Limb (tissue), 2 donors: ENCODE results near the gene SCN8A.
"Not testable (repeated sequence)": the region's sequence is repeated elsewhere in the genome, so short reads cannot be mapped to it uniquely, and the experiment has no call there.

Experiments
- DNase-seq, 2 donors: peaks; one replicate each; pipeline ENCODE4 v3.0.0-alpha.2; 2016; ENCODE audit errors: extremely low spot score in 2 of 2

SCN8A gene

DNA sequence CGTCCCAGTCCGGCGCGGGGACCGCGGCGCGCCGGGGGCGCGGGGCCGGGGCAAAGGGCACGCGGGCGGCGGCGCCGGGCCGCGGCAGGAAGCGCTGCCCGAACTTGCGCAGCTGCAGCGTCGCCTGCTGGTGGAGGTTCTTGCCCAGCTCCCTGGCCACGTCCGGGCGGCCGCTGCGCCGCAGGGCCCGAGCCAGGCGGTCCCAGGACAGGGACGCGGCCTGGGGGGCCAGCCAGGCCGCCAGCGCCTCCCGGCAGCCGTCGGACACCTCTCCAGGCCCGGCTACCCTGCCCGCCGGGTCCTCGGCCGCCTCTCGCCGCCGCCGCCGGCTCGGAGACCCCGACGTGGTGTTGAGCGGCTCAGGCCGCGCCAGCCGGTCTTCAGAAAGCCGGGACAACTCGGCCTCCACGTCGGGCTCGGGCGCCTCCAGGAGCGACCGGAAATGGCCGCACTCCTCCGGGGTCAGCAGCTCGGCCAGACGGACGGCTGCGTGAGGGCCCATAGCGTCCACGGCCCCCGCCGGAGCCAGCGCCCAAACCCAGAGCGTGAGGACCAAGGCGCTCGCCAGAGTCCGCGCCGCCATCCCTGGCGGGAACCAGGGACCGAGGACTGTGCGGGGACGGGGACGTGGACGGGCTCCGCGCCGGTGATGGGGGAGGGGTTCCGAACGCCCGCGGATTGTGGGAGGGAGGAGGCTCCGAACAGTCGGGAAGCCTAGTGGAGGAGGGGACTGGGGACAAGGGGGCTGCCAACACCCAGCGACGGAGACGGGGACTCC is 223.5 kb downstream of the SCN8A start:
- DNase-seq, result peak; percentile 62 to 81

GRCh38 chr12:51815571-51815970 is 224.5 kb downstream of the SCN8A start:
- DNase-seq, result no peak

DNA sequence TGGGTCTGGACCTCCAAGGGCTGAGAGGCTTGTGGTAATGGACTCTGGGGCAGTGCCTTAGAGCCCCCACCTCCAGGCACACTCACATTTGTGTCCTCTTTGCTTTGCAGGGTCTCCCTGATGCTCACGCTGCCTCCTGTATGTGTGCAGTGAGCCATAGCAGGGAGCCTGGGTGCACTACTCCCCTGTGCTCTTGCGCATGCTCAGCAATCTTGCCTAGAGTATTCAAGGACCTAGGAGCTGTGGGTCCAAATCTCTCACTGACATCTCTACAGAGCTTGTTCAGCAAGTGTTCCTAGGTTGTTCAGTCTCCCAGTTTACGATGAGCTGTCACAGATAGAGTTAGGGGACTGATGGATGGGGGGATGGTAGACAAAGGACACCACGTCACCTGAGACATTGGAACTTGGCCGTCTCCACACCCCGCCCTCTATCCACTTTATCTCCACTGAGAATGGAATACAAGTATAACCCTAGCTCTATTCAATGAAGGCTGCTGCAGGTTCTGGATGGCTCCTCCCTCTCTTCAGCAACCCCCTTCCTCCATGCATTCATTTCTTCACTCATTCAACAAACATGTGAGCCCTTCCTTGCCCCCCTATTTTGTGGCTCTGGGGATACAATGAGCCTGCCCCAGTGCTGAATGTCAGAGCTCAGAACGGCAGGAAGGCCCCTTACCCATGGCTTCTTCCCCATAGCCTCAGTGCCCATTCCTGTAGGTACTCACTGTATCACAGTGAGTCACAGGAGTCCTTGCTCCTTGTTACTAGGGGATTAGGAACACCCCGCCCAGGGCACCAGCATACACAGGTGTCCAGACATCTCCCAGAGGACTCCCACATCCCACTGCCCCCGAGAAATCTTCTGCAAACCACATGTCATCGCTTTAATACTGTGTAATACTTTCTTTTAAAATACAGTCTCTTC is 226.3 kb downstream of the SCN8A start:
- no peak for DNase-seq

- no peak for DNase-seq
These were observed 227.1 kb downstream of the SCN8A start for GRCh38 chr12:51818086-51818485.

- DNase-seq, result no peak
These were observed 227.7 kb downstream of the SCN8A start for GRCh38 chr12:51818566-51819300.

GRCh38 chr12:51819736-51820525 is 228.9 kb downstream of the SCN8A start:
- no peak for DNase-seq

DNA sequence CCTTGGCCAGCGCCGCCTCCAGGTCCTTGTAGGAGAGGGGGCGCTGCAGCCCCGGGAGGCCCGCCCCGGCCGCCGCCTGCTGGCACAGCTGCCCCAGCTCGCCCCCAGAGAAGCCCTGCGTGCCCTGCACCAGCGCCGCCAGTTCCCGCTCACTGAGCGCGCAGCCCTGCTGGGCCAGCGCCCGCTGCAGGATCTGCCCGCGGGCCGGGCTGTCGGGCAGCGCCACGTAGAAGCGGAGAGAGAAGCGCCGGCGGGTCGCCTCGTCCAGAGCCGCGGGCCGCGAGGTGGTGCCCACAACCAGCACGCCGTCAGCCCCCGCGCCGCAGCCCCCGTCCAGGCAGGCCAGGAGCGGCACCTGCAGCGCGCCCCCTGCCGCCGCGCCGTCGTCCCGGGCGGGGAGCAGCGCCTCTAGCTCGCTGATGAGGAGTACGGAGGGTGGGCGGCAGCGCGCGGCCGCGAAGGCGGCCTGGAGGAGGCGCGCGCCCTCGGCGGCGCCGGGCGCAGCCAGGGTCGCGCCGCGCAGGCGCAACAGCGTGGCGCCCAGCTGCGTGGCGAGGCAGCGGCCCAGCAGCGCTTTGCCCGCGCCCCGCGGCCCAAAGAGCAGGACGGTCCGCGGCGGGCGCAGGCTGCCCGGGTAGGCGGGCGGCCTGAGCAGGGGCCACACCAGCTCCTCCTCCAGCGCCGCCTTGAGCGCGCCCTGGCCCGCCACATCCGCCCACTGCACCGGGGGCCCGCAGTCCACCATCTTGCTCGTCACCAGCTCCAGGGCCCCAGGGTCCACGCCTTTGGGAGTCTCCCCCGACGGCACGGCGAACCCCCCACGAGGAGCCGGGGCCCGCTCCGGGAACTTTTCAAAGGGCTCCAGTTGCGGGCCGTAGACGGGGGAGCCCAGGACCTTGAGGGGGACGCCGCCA is 229.8 kb downstream of the SCN8A start:
- peak; percentile 65 to 82 for DNase-seq

- DNase-seq, result no peak
These were observed 230.6 kb downstream of the SCN8A start for GRCh38 chr12:51821440-51822260.

GRCh38 chr12:51822261-51822616 is 231.2 kb downstream of the SCN8A start:
- DNase-seq, result no peak

- no peak for DNase-seq
These were observed 231.9 kb downstream of the SCN8A start for GRCh38 chr12:51822956-51823355.

- DNase-seq, result no peak
These were observed 233.0 kb downstream of the SCN8A start for GRCh38 chr12:51823875-51824565.

- no peak for DNase-seq
These were observed 234.2 kb downstream of the SCN8A start for GRCh38 chr12:51825216-51825615.

- no peak for DNase-seq
These were observed 235.8 kb downstream of the SCN8A start for GRCh38 chr12:51826881-51827280.

- no peak for DNase-seq
These were observed 237.1 kb downstream of the SCN8A start for GRCh38 chr12:51827925-51828818.

DNA sequence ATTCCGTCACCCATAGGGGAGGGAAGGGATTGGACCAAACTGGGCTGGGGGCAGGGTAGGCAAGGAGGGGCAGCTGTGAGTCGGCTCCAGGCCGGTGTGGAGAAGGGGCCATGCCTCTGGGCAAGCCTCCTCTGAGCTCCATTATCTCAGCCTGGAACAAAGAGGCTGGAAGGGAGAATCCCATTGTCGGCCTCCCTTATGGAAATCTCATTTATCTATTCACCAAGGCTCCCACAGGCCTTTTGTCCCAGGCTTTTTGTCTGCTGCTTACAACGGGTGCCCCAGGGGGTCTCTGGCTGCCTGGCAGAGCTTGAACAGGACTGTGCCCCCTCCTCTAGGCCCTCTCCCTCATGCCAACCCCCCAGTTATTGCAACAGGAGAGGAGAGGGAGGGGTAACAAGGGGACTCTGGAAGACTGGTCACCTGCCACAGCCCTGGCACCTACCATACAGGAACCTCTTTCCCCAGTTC is 238.0 kb downstream of the SCN8A start:
- no peak for DNase-seq

GRCh38 chr12:51829641-51830040 is 238.6 kb downstream of the SCN8A start:
- DNase-seq, result no peak

DNA sequence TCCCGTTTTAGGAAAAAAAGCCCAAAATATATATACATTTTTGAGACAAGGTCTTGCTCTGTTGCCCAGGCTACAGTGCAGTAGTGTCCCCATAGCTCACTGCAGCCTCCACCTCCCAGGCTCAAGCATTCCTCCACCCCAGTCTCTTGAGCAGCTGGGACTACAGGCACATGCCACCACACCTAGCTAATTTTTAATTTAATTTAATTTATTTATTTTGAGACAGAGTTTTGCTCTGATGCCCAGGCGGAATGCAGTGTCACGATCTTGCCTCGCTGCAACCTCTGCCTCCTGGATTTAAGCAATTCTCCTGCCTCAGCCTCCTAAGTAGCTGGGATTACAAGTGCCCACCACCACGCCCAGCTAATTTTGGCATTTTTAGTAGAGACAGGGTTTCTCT is 240.8 kb downstream of the SCN8A start:
- not testable (repeated sequence) for DNase-seq
